ENCODE results near the gene ARL4A.

Gene ARL4A

DNA sequence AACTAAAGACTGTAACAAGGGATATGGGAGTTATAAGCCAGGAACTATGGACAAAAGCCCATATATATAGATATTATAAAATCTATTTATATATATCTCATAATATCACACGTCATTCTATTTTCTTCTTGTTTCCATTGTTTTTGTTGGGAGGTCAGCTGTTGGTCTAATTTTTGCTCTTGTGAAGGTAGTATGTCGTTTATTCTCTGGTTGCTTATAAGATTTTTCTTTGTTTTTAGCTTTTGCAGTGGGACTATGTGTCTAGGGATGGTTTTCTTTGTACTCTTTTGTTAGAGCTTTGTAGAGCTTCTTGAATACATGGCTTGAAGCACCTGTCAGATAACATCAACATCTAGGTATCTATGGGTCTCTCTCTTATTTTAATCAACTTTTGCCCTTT is 14.0 kb downstream of the ARL4A start:
- peaks cover 6% of the 10 kb centered on the region for H3K4me1 Mint-ChIP-seq
- DNase-seq (ENCODE audit: low spot score in 2 of 2) (no peak), ATAC-seq (ENCODE audit: low read depth) (no peak)
- no peaks in the 10 kb centered on the region for H3K27me3 Mint-ChIP-seq
- H3K9me3 Mint-ChIP-seq: peaks cover 2% of the 10 kb centered on the region
- H3K27ac Mint-ChIP-seq: no peak overlapping the region
- H3K4me3 Mint-ChIP-seq: no peak overlapping the region
- peaks cover 3% of the 10 kb centered on the region for H3K36me3 Mint-ChIP-seq

DNA sequence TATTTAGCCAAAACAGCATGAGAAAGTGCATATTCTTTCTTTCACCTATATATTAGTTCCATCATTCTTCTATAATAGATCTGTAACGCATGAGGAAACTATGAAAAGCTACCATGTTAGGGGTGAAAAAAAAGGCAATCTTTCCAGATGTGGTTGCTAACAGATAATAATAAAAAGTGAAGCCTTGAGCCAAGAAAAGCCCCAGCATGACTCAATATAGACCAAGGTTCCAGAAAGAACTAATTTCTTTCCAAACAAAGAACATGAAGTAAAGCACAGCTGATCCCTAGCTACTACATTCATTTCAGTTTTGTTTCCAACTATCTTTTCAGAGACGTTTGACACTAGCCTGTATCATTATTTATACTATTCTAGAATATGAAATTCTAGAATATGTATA is 16.4 kb downstream of the ARL4A start:
- H3K36me3 Mint-ChIP-seq: peaks cover 5% of the 10 kb centered on the region
- peaks cover 2% of the 10 kb centered on the region for H3K9me3 Mint-ChIP-seq
- no peak for ATAC-seq (ENCODE audit: low read depth)

DNA sequence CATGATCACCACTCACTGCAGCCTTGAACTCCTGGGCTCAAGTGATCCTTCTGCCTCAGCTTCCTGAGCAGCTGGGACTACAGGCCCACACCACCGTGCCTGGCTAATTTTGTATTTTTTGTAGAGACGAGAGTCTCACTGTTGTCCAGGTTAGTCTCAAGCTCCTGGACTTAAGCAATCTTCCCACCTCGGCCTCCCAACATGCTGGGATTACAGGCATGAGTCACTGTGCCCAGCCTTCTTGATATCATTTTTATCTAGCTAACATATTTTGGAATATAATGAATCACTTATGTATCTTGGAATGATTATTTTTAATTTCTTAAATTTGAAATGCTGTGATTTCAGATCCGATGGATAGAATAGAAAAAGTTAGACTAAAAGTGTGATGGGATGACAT is 18.4 kb downstream of the ARL4A start:
- Mint-ChIP-seq H3K36me3 (peaks cover 5% of the 10 kb centered on the region), H3K27me3 (no peaks in the 10 kb centered on the region), H3K4me3 (no peak overlapping the region), H3K4me1 (no peaks in the 10 kb centered on the region), H3K9me3 (peaks cover 2% of the 10 kb centered on the region), H3K27ac (no peak overlapping the region)
- ATAC-seq (ENCODE audit: low read depth): no peak
- DNase-seq (ENCODE audit: low spot score in 2 of 2): no peak

More for the DNA sequence above, 16.4 kb downstream of the ARL4A start:
- H3K27me3 Mint-ChIP-seq: no peaks in the 10 kb centered on the region
- no peak for DNase-seq (ENCODE audit: low spot score in 2 of 2)
- H3K27ac Mint-ChIP-seq: no peak overlapping the region
- no peaks in the 10 kb centered on the region for H3K4me1 Mint-ChIP-seq
- H3K4me3 Mint-ChIP-seq: no peak overlapping the region

DNA sequence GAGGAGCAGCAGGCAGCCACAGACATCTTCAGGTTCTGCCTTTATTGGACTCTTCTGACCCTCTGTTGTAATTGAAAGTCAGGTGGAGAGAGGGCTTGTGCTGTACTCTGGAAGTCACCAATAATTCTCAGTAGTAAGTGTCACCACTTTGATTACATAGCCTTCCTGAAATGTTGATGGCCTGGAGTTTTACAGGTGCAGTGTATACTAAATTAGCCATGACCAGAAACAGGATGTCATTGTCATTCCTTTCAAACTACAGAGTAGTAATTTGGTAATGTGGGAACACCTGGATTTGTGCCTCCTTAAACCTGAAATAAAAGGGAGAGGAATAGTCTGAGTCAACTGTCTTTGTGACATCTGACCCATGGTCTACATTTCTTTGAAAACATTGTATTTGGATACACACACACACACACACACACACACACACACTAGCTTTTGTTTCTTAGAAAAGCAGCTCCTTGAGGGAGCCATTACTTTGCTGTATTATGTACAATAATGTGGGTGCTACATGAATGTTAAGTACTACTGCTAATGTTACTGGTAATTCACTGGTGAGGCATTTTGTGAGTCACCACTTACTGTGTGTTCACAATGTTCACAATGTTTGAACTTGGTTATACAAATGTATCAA is 19.6 kb downstream of the ARL4A start:
- Mint-ChIP-seq H3K4me3 (no peak overlapping the region), H3K4me1 (no peaks in the 10 kb centered on the region), H3K27me3 (no peaks in the 10 kb centered on the region), H3K9me3 (no peaks in the 10 kb centered on the region), H3K27ac (no peak overlapping the region), H3K36me3 (peaks cover 2% of the 10 kb centered on the region)
- no peak for DNase-seq (ENCODE audit: low spot score in 2 of 2)
- ATAC-seq (ENCODE audit: low read depth): no peak

DNA sequence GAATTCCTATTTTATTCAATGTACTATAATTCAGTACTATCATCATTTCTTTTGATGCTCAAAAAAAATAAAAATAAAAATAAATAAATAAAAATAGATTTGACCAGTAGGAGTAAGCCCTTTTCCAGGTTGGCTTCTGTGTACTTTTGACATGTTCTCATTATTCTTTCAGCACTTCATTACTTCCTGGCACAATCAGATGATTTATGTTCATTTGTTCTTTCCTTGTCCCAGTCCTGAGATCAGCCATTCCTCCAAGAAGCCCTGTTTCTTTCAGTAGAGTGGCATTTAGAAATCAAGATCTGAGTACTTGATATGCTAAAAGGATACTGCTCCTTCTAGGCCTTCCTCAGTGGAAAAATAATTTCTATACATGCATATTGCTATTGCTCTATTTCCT is 20.9 kb downstream of the ARL4A start:
- Mint-ChIP-seq H3K27ac (no peak overlapping the region), H3K4me3 (no peak overlapping the region), H3K9me3 (no peaks in the 10 kb centered on the region), H3K27me3 (no peaks in the 10 kb centered on the region), H3K36me3 (peaks cover 2% of the 10 kb centered on the region), H3K4me1 (no peaks in the 10 kb centered on the region)
- DNase-seq (ENCODE audit: low spot score in 2 of 2) (no peak), ATAC-seq (ENCODE audit: low read depth) (no peak)

DNA sequence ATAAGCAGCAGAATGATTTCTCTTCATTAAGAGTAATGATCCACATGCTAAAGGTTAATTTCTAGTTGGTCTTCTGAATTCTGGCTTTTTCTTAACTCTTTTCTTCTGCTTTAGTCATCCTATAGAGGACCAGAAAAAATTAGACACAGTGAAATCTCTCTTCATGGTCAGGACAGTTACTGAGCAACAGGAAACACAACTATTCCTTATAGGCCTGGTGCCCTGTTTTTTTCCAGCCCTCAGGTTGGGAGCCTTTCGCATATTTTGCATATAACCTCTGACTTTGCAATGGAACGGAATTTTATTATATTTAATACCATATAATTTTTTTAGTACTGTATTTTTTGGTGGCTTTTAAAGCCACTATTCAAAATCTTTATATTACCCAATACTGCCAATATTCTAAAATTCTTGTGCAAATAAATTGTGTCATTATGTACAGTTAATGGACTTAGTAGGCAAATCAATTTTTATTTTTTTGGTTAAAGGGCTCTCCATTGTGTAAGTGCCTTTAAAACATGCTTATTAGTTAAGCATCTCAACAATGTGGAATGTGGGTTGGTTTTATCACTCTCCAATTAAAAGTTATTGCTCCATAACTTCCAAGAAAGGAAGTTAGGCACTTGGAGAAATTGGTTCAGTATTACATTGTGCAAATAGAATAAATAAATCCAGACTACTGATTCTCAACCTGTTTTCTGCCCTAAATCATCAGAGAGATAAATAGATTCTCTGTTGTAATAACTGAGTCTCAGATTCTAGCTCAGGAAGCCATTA is 22.5 kb downstream of the ARL4A start:
- Mint-ChIP-seq H3K4me1 (no peaks in the 10 kb centered on the region), H3K4me3 (no peak overlapping the region), H3K9me3 (no peaks in the 10 kb centered on the region), H3K36me3 (peaks cover 2% of the 10 kb centered on the region), H3K27ac (no peak overlapping the region), H3K27me3 (no peaks in the 10 kb centered on the region)
- ATAC-seq (ENCODE audit: low read depth): no peak
- DNase-seq (ENCODE audit: low spot score in 2 of 2): no peak

DNA sequence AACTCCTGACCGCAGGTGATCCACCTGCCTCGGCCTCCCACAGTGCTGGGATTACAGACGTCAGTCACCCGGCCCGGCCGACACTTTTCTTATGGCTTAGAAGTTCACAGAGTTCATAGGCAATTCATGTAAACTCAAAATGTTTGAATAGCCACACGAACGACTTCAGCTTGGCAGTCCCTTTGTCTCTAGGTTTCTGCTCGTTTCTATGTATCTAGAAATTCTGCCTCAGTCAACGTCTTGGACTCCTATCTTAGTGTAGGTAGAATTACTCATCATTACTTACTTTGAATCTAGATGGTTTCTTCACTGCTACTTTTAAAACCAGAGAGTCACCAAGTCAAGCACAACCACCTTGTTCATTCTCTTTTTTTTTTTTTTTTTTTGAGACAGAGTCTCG is 23.7 kb downstream of the ARL4A start:
- H3K36me3 Mint-ChIP-seq: peaks cover 2% of the 10 kb centered on the region
- H3K4me3 Mint-ChIP-seq: no peak overlapping the region
- ATAC-seq (ENCODE audit: low read depth) (no peak), DNase-seq (ENCODE audit: low spot score in 2 of 2) (no peak)
- no peak overlapping the region for H3K27ac Mint-ChIP-seq
- no peaks in the 10 kb centered on the region for H3K27me3 Mint-ChIP-seq
- no peaks in the 10 kb centered on the region for H3K9me3 Mint-ChIP-seq
- no peaks in the 10 kb centered on the region for H3K4me1 Mint-ChIP-seq

DNA sequence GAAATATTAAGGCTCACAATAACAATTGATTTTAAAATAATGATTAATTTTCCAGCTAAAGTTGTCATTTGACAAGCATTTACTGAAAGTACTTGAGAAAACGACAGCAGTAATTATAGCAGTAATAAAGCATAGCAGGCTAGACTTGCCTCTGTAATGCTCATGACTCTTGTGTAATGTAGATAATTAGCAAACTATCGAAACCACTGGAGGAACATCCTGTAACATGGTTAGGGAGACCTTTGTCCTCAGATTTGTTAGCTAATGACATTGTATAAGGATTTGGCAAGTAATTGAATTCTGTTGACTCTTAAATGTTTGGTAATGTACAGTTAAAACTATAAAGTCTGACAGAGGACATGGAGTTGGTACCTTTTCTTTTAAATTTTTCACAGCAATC is 24.8 kb downstream of the ARL4A start:
- no peak for ATAC-seq (ENCODE audit: low read depth)
- H3K27ac Mint-ChIP-seq: no peak overlapping the region
- no peaks in the 10 kb centered on the region for H3K27me3 Mint-ChIP-seq
- no peaks in the 10 kb centered on the region for H3K9me3 Mint-ChIP-seq
- no peak for DNase-seq (ENCODE audit: low spot score in 2 of 2)
- no peak overlapping the region for H3K4me3 Mint-ChIP-seq
- no peaks in the 10 kb centered on the region for H3K4me1 Mint-ChIP-seq
- peaks cover 2% of the 10 kb centered on the region for H3K36me3 Mint-ChIP-seq

DNA sequence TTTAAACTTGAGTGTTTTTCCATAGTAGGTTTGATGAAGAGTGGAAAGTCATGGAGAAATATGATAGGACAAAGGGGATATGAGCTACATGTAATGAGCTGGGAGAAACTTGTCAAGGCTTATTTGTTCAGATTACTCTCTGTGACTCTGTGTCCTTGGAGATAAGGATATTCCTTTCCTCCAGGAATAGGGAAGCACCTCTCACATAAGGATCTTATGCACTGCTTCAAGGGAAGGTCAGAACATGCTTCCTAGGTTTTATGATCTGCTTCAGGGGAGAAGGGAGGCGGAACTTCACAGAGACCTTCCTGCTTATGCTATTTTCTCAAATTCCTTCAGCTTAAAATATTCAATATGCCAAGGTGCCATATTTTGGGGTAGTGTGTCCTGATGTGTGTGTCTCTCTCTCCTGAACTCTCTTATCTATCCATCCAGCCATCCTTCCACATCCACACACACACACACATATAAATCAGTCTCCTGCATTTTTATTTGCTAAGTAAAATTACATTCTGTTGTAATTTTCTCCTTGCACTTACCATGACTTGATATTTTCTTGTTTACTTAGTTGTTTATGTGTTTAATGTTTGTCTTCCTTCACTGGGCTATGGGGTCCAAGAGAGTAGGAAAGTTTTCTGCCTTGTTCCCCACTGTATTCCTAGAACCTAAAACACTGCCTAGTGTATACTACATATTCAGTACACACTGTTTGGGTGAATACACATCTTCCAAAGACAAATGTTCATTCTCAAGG is 26.4 kb downstream of the ARL4A start:
- Mint-ChIP-seq H3K4me1 (no peaks in the 10 kb centered on the region), H3K27ac (no peak overlapping the region), H3K4me3 (no peak overlapping the region), H3K36me3 (no peaks in the 10 kb centered on the region), H3K27me3 (peaks cover 1% of the 10 kb centered on the region), H3K9me3 (no peaks in the 10 kb centered on the region)
- no peak for ATAC-seq (ENCODE audit: low read depth)
- DNase-seq (ENCODE audit: low spot score in 2 of 2): no peak

DNA sequence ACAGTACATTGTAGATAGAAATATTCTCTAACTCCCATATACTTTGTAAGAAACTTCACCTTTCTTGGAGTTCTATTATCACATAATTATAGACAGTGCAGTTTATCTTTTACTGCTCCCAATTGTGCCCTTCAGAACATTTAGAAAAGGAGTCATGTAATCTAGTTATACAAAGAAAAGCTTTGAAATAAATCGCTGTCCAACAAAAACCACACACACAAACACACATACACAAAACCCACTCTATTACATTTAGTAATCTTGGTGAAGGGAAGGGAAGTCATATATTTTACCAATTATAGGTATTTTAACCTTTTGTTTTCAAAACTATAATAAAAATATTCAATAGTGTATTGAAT is 26.9 kb downstream of the ARL4A start:
- DNase-seq (ENCODE audit: low spot score in 2 of 2) (no peak), ATAC-seq (ENCODE audit: low read depth) (no peak)
- no peak overlapping the region for H3K27ac Mint-ChIP-seq
- H3K4me1 Mint-ChIP-seq: no peaks in the 10 kb centered on the region
- no peaks in the 10 kb centered on the region for H3K36me3 Mint-ChIP-seq
- H3K9me3 Mint-ChIP-seq: no peaks in the 10 kb centered on the region
- H3K27me3 Mint-ChIP-seq: peaks cover 1% of the 10 kb centered on the region
- H3K4me3 Mint-ChIP-seq: no peak overlapping the region

DNA sequence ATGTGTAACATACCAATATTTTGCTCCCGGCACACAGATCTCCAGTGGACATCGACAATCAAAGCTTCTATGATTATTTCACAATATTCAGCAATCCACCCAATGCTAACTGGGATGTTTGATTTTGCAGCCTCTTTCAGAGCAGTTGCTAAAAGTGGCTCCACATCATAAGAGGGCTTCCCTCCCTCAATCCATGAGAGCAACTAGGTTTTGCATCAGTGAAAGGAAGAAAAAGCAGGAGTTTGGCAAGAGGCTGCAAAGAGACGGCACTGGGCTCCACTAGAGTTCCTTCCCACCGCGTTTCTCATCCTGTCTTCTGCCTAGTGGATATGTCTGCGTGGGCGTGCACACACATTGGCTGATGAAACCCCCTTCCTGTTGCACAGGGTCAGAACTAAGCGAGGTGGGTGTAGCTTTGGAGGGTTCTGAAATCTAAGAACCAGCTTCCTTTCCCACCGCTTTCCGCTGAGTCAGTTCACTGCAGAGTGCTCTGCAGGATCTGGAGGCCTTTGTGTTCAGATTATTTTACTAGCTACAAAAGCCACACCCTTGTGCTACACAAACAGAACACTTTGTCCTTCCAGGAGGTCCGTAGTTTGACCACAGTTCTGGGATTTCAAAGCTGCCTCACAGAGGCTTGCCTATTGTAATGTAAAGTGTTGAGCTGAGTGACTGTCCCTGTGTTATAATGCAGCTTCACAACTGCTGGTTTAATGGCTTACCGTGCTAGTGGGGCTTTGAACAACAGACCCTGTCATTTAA is 28.1 kb downstream of the ARL4A start:
- Mint-ChIP-seq H3K27ac (no peak overlapping the region), H3K36me3 (no peaks in the 10 kb centered on the region), H3K27me3 (peaks cover 1% of the 10 kb centered on the region), H3K9me3 (no peaks in the 10 kb centered on the region), H3K4me1 (no peaks in the 10 kb centered on the region), H3K4me3 (no peak overlapping the region)
- ATAC-seq (ENCODE audit: low read depth) (no peak), DNase-seq (ENCODE audit: low spot score in 2 of 2) (no peak)

DNA sequence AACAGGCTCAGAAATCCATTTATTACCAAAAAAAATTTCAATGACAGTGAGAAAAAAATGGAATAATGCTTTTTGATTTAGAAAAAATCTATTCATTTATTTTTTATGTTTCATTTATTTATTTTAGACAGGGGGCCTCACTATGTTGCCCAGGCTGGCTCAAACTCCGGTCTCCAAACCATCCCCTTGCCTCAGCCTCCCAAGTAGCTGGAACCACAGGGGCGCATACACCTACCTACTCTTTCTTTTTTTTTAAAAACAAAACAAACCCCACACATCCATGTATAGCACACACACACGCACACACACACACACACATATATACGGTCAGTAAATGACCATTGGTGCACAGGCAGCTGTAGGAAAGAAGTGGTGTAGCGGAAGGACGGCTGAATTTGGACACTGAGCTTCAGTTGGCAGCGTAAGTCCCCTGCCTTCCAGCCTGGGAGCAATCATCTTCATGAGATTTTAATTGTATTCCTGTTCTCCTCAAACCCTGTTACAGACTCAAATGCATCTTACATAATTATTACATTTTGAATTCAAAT is 28.8 kb downstream of the ARL4A start:
- H3K4me3 Mint-ChIP-seq: no peak overlapping the region
- H3K36me3 Mint-ChIP-seq: no peaks in the 10 kb centered on the region
- H3K9me3 Mint-ChIP-seq: no peaks in the 10 kb centered on the region
- no peaks in the 10 kb centered on the region for H3K4me1 Mint-ChIP-seq
- no peak overlapping the region for H3K27ac Mint-ChIP-seq
- H3K27me3 Mint-ChIP-seq: peaks cover 1% of the 10 kb centered on the region
- ATAC-seq (ENCODE audit: low read depth) (no peak), DNase-seq (ENCODE audit: low spot score in 2 of 2) (no peak)

DNA sequence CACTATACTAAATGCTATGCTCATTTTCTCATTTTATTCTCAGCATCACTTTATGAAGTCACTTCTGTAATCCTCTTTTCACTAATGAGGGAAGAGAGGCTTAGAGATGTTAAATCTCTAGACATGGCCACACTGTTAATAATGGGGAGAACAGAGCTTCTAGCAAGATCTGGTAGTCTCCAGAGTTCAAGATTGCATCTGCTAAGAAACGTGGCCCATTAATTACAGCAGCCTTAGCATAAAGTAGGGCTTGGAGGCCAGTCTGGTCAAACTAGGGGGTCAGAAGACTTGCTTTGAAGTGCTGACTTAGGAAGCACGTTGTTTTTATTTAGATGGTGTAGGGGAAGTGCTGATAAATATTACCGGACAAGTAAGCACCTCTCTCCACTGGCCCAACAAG is 29.3 kb downstream of the ARL4A start:
- no peak for ATAC-seq (ENCODE audit: low read depth)
- H3K9me3 Mint-ChIP-seq: no peaks in the 10 kb centered on the region
- no peaks in the 10 kb centered on the region for H3K4me1 Mint-ChIP-seq

More for the DNA sequence above, 29.3 kb downstream of the ARL4A start:
- Mint-ChIP-seq H3K27me3 (peaks cover 1% of the 10 kb centered on the region), H3K4me3 (no peak overlapping the region), H3K27ac (no peak overlapping the region), H3K36me3 (no peaks in the 10 kb centered on the region)
- no peak for DNase-seq (ENCODE audit: low spot score in 2 of 2)
